GM12801 (cell line): ENCODE data around the gene RAB24.

ENCODE experiments used
- TF ChIP-seq, protein P1 (sequence below): IDR thresholded peaks from one replicate; pipeline ENCODE4 v1.5.1; 2011; ENCODE audit warnings: control low read depth; ENCODE audit not compliant: insufficient read length; ENCODE audit errors: extremely low read depth

The RAB24 gene

DNA sequence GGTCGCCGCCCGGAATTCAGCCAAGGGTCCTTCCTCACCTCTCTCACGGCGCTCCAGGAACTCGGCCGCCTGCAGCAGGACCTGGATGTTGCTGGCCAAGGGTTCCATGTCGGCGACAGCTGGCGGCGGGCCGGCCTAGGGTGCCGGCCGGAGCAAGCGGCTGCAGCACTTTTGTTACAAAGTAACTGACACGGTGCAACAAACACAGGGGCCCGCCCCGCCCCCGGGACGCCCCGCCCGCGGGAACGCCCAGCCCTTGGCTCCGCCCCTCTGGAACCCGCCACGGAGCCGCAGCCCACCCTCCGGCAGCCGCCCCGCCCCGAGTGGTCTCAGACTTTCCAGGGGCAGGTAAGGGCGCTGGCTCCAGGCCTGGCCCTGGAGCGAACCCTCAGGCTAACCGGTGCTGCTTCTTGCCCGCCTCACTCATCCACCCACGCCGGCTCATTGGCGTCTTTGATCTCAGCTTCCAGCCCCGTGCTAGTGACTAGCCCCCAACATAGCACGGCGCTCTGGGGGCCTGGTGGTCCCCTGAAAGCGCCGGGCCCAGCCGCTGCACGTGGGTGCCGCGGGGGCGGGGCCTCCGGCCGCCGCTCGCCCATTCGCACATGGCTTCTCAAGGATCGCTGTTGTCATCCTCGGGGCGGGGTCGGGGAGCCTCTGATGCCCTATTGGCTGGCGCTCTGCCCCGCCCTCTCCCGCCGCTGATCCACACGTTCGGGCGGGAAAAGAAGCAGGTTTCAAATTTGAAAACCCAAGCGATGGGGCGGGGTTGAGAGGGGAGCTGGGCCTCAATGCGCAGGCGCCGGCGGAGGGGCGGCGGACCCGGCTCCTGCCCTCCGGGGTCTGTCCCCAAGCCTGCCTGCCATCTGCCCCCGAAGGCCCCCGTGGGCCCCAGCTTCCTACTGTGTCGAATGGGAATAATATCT is 8.5 kb upstream of the RAB24 start, which contains the start of gene MXD3:
TSS of gene MXD3 (minus strand) at position 176 of the 926 bp plus-strand sequence. CDS start at position 108, 68 bp downstream.
- TF ChIP-seq, protein P1, sequence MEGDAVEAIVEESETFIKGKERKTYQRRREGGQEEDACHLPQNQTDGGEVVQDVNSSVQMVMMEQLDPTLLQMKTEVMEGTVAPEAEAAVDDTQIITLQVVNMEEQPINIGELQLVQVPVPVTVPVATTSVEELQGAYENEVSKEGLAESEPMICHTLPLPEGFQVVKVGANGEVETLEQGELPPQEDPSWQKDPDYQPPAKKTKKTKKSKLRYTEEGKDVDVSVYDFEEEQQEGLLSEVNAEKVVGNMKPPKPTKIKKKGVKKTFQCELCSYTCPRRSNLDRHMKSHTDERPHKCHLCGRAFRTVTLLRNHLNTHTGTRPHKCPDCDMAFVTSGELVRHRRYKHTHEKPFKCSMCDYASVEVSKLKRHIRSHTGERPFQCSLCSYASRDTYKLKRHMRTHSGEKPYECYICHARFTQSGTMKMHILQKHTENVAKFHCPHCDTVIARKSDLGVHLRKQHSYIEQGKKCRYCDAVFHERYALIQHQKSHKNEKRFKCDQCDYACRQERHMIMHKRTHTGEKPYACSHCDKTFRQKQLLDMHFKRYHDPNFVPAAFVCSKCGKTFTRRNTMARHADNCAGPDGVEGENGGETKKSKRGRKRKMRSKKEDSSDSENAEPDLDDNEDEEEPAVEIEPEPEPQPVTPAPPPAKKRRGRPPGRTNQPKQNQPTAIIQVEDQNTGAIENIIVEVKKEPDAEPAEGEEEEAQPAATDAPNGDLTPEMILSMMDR = no peak

DNA sequence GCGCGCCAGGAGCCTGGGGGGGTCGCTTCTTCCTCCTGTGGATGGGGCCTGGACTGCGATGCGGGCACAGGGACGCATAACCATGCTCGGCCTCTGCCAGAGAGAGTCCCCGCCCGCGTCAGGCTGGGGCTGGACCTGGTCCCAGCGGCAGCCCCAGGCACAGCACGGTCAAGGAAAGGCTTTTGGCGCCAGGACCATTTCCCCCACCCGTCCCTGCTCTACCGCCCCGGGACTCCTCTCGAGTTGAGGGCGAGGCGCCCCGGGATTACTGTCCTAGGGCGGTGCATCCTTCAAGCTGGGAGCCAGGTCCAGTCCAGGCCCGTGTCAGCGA is 7.8 kb upstream of the RAB24 start:
- TF ChIP-seq, protein P1 = no peak

GRCh38 chr5:177310757-177311391 is 7.4 kb upstream of the RAB24 start:
- TF ChIP-seq, protein P1 = no peak

DNA sequence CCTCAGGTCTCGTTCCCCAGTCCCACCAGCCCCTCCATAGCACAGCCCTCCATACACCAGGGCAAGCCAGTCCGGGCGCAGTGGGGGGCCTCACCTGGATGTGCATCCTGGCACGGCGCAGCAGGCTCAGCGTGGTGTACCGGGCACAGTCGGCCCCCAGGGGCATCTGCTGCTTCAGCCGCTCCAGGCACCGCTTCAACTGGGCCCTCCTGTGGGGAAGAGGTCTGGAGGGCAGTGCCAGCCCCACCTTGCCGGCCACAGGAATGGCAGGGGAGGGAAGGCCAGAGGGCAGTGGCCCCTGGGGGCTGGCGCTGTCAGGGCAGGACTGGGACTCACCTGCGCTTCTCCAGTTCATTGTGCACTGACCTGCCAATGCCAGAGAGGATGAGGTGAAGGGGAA is 6.8 kb upstream of the RAB24 start:
- TF ChIP-seq, protein P1 = no peak

DNA sequence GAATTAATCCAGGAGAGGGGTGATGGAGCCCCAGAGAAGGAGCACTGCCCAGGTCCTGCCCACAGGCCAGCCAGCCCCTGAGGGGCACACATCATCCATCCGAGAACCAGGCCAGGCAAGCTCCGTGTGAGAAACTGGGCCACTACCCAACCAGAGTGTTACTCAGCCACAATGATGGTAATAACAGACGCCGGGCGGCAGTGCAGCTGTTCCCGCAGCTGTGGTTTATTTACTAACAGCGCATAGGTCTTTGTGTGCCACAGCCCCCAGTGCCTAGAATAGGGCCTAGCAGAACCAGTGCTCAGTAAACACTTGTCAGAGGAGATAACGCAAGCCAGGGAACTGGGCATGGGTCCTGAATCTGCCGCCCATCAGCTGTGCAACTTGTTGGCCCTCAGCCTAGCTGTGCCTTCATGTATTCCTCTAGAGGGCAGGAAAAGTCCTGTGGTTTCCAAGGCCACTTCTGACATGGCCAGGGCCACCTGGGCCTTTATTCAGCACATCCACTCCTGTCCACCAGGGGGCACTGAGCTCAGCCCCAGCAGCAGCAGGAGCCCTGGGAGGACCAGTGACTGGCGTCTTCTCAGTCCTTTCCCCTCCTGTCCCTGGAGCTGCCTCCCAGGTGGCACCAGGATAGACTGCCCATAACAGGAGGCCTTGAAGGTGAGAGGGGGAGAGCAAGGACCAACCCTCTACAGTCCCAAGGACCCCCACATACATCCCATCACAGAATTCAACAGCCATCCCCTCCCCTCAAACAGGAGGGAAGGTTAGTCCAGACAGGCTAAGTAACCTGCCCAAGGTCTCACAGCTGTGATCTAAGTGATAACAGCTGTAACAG is 6.1 kb upstream of the RAB24 start:
- TF ChIP-seq, protein P1 = peak; percentile 53

- TF ChIP-seq, protein P1 = no peak
Measured at GRCh38 chr5:177308740-177309139, 5.2 kb upstream of the RAB24 start.

- TF ChIP-seq, protein P1 = no peak
Measured at GRCh38 chr5:177307544-177308363, 4.2 kb upstream of the RAB24 start.
